Mammary epithelial cell (primary cell): ENCODE results near the gene TM9SF4.

Experiments
- EZH2 ChIP-seq: IDR thresholded peaks from 2 replicates; pipeline ENCODE4 v1.6.1; 2012; ENCODE audit warnings: low read length, inconsistent platforms, borderline replicate concordance
- TF ChIP-seq, protein P1 (sequence below), 2 donors: IDR thresholded peaks in 1 of 2; conservative IDR thresholded peaks in 1 of 2; 2 replicates each; pipeline ENCODE4 v1.5.1; 2011 to 2012; ENCODE audit warnings: inconsistent platforms in 2 of 2, low read length in 2 of 2, mild to moderate bottlenecking in 2 of 2, control low read depth in 1 of 2, low read depth in 1 of 2; ENCODE audit not compliant: insufficient read depth in 1 of 2; ENCODE audit errors: extremely low read depth in 1 of 2

DNA sequence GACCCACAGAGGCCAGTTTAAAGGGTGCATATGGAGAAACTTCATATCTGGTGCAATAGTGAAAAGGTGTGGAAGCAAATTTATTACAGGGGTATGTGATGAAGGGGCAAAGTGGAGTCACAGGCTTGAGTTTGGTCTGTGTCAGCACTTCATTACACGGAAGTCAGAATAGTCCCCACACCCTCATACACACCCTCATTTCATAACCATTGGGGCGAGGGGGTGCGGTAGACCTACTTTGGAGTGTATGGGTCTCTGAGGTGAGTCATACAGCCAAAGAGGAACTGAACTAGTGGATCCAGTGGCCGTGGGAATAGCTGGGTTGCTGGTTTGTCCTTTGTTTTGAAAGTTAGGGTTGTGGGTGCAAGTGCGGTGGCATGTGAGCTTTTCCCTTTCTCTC, 3.3 kb downstream of the TM9SF4 start:
- TF ChIP-seq, protein P1, sequence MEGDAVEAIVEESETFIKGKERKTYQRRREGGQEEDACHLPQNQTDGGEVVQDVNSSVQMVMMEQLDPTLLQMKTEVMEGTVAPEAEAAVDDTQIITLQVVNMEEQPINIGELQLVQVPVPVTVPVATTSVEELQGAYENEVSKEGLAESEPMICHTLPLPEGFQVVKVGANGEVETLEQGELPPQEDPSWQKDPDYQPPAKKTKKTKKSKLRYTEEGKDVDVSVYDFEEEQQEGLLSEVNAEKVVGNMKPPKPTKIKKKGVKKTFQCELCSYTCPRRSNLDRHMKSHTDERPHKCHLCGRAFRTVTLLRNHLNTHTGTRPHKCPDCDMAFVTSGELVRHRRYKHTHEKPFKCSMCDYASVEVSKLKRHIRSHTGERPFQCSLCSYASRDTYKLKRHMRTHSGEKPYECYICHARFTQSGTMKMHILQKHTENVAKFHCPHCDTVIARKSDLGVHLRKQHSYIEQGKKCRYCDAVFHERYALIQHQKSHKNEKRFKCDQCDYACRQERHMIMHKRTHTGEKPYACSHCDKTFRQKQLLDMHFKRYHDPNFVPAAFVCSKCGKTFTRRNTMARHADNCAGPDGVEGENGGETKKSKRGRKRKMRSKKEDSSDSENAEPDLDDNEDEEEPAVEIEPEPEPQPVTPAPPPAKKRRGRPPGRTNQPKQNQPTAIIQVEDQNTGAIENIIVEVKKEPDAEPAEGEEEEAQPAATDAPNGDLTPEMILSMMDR (conservative IDR thresholded peaks at IDR 0.05 in 1 of 2, IDR thresholded peaks at IDR 0.05 in 1 of 2; ENCODE audit: extremely low read depth in 1 of 2, insufficient read depth in 1 of 2, low read depth in 1 of 2, low read length in 2 of 2), result no peak
- TF ChIP-seq EZH2, result no peak
